ENCODE data around the gene TNFRSF13B. TPM values are rescaled to one million over a fixed set of nuclear protein-coding genes. Genes with fewer than 3 reads are reported as not detected.
"Not testable (repeated sequence)": the region's sequence is repeated elsewhere in the genome, so short reads cannot be mapped to it uniquely, and the experiment has no call there.

Gene TNFRSF13B
- total and polyA plus RNA-seq, 4 donors = not detected

- no peak overlapping the region for H3K27ac ChIP-seq (ENCODE audit: low read depth, low read length)
- WGBS (ENCODE audit: insufficient coverage) = 94% methylated on average over 6 of the region's 10 CpGs
- H3K9me3 ChIP-seq (ENCODE audit: control insufficient read depth, insufficient read depth, low read length) = no peaks in the 10 kb centered on the region
- no peak for DNase-seq (ENCODE audit: low read depth in 4 of 6, low spot score in 6 of 6)
- no peak overlapping the region for H3K4me3 ChIP-seq (ENCODE audit: low read depth, low read length)
- no peaks in the 10 kb centered on the region for H3K27me3 ChIP-seq (ENCODE audit: control insufficient read depth, insufficient read depth, low read length)
- H3K36me3 ChIP-seq (ENCODE audit: control insufficient read depth, insufficient read depth, low read length) = no peaks in the 10 kb centered on the region
- peaks cover 2% of the 10 kb centered on the region for H3K4me1 ChIP-seq (ENCODE audit: control insufficient read depth, insufficient read depth, low read length)
Measured at GRCh38 chr17:16975744-16976625, 4.1 kb upstream of the TNFRSF13B start.

- no peaks in the 10 kb centered on the region for H3K36me3 ChIP-seq (ENCODE audit: control insufficient read depth, insufficient read depth, low read length)
- H3K9me3 ChIP-seq (ENCODE audit: control insufficient read depth, insufficient read depth, low read length) = no peaks in the 10 kb centered on the region
- H3K27ac ChIP-seq (ENCODE audit: low read depth, low read length) = no peak overlapping the region
- no peak overlapping the region for H3K4me3 ChIP-seq (ENCODE audit: low read depth, low read length)
- peak in 1 of 6 donors; percentile 4 for DNase-seq (ENCODE audit: low read depth in 4 of 6, low spot score in 6 of 6)
- H3K27me3 ChIP-seq (ENCODE audit: control insufficient read depth, insufficient read depth, low read length) = no peaks in the 10 kb centered on the region
- H3K4me1 ChIP-seq (ENCODE audit: control insufficient read depth, insufficient read depth, low read length) = peaks cover 2% of the 10 kb centered on the region
- no CpG with 5 or more reads among the region's 2 CpGs for WGBS (ENCODE audit: insufficient coverage)
Measured at GRCh38 chr17:16975277-16975651, 3.3 kb upstream of the TNFRSF13B start.

GRCh38 chr17:16974569-16975276 lies 2.8 kb upstream of the TNFRSF13B start:
- H3K36me3 ChIP-seq (ENCODE audit: control insufficient read depth, insufficient read depth, low read length) = no peaks in the 10 kb centered on the region
- 100% methylated on average over 4 of the region's 6 CpGs for WGBS (ENCODE audit: insufficient coverage)
- H3K4me1 ChIP-seq (ENCODE audit: control insufficient read depth, insufficient read depth, low read length) = peaks cover 2% of the 10 kb centered on the region
- H3K27ac ChIP-seq (ENCODE audit: low read depth, low read length) = no peak overlapping the region
- no peaks in the 10 kb centered on the region for H3K27me3 ChIP-seq (ENCODE audit: control insufficient read depth, insufficient read depth, low read length)
- no peak overlapping the region for H3K4me3 ChIP-seq (ENCODE audit: low read depth, low read length)
- no peaks in the 10 kb centered on the region for H3K9me3 ChIP-seq (ENCODE audit: control insufficient read depth, insufficient read depth, low read length)
- peak in 1 of 6 donors; percentile 57 for DNase-seq (ENCODE audit: low read depth in 4 of 6, low spot score in 6 of 6)

GRCh38 chr17:16973760-16974540 lies 2.0 kb upstream of the TNFRSF13B start:
- peak in 1 of 6 donors; percentile 2 for DNase-seq (ENCODE audit: low read depth in 4 of 6, low spot score in 6 of 6)

GRCh38 chr17:16973043-16973442 lies 1.1 kb upstream of the TNFRSF13B start:
- not testable (repeated sequence) for H3K4me1 ChIP-seq (ENCODE audit: control insufficient read depth, insufficient read depth, low read length)
- 65% methylated on average over 8 of the region's 10 CpGs for WGBS (ENCODE audit: insufficient coverage)

More at GRCh38 chr17:16973760-16974540, 2.0 kb upstream of the TNFRSF13B start:
- H3K27ac ChIP-seq (ENCODE audit: low read depth, low read length) = no peak overlapping the region
- H3K9me3 ChIP-seq (ENCODE audit: control insufficient read depth, insufficient read depth, low read length) = no peaks in the 10 kb centered on the region
- WGBS (ENCODE audit: insufficient coverage) = 67% methylated on average over 3 of the region's 13 CpGs
- H3K4me1 ChIP-seq (ENCODE audit: control insufficient read depth, insufficient read depth, low read length) = peaks cover 2% of the 10 kb centered on the region
- H3K36me3 ChIP-seq (ENCODE audit: control insufficient read depth, insufficient read depth, low read length) = no peaks in the 10 kb centered on the region
- H3K4me3 ChIP-seq (ENCODE audit: low read depth, low read length) = no peak overlapping the region
- H3K27me3 ChIP-seq (ENCODE audit: control insufficient read depth, insufficient read depth, low read length) = no peaks in the 10 kb centered on the region

GRCh38 chr17:16972346-16972745 lies 428 bp upstream of the TNFRSF13B start:
- 98% methylated on average over 6 of the region's 6 CpGs for WGBS (ENCODE audit: insufficient coverage)
- H3K36me3 ChIP-seq (ENCODE audit: control insufficient read depth, insufficient read depth, low read length) = no peaks in the 10 kb centered on the region
- H3K9me3 ChIP-seq (ENCODE audit: control insufficient read depth, insufficient read depth, low read length) = no peaks in the 10 kb centered on the region
- DNase-seq (ENCODE audit: low read depth in 4 of 6, low spot score in 6 of 6) = no peak
- H3K4me3 ChIP-seq (ENCODE audit: low read depth, low read length) = no peak overlapping the region
- no peak overlapping the region for H3K27ac ChIP-seq (ENCODE audit: low read depth, low read length)
- H3K27me3 ChIP-seq (ENCODE audit: control insufficient read depth, insufficient read depth, low read length) = no peaks in the 10 kb centered on the region
- H3K4me1 ChIP-seq (ENCODE audit: control insufficient read depth, insufficient read depth, low read length) = peaks cover 2% of the 10 kb centered on the region

More at GRCh38 chr17:16973043-16973442, 1.1 kb upstream of the TNFRSF13B start:
- DNase-seq (ENCODE audit: low read depth in 4 of 6, low spot score in 6 of 6); H3K4me3 ChIP-seq (ENCODE audit: low read depth, low read length); H3K27ac ChIP-seq (ENCODE audit: low read depth, low read length); H3K9me3 ChIP-seq (ENCODE audit: control insufficient read depth, insufficient read depth, low read length); H3K36me3 ChIP-seq (ENCODE audit: control insufficient read depth, insufficient read depth, low read length); H3K27me3 ChIP-seq (ENCODE audit: control insufficient read depth, insufficient read depth, low read length): not testable (repeated sequence)

- H3K27me3 ChIP-seq (ENCODE audit: control insufficient read depth, insufficient read depth, low read length) = no peaks in the 10 kb centered on the region
- peaks cover 2% of the 10 kb centered on the region for H3K4me1 ChIP-seq (ENCODE audit: control insufficient read depth, insufficient read depth, low read length)
- no peaks in the 10 kb centered on the region for H3K9me3 ChIP-seq (ENCODE audit: control insufficient read depth, insufficient read depth, low read length)
- H3K4me3 ChIP-seq (ENCODE audit: low read depth, low read length) = no peak overlapping the region
- H3K27ac ChIP-seq (ENCODE audit: low read depth, low read length) = no peak overlapping the region
- H3K36me3 ChIP-seq (ENCODE audit: control insufficient read depth, insufficient read depth, low read length) = no peaks in the 10 kb centered on the region
- DNase-seq (ENCODE audit: low read depth in 4 of 6, low spot score in 6 of 6) = no peak
- 79% methylated on average over 11 of the region's 13 CpGs for WGBS (ENCODE audit: insufficient coverage)
Measured at GRCh38 chr17:16969931-16970906, 1.7 kb downstream of the TNFRSF13B start.

- H3K27ac ChIP-seq (ENCODE audit: low read depth, low read length) = no peak overlapping the region
- WGBS (ENCODE audit: insufficient coverage) = no CpG with 5 or more reads among the region's 1 CpG
- DNase-seq (ENCODE audit: low read depth in 4 of 6, low spot score in 6 of 6) = no peak
- H3K36me3 ChIP-seq (ENCODE audit: control insufficient read depth, insufficient read depth, low read length) = no peaks in the 10 kb centered on the region
- H3K27me3 ChIP-seq (ENCODE audit: control insufficient read depth, insufficient read depth, low read length) = no peaks in the 10 kb centered on the region
- no peaks in the 10 kb centered on the region for H3K9me3 ChIP-seq (ENCODE audit: control insufficient read depth, insufficient read depth, low read length)
- no peak overlapping the region for H3K4me3 ChIP-seq (ENCODE audit: low read depth, low read length)
- H3K4me1 ChIP-seq (ENCODE audit: control insufficient read depth, insufficient read depth, low read length) = no peaks in the 10 kb centered on the region
Measured at GRCh38 chr17:16968786-16969185, 3.1 kb downstream of the TNFRSF13B start.

All from spinal cord (tissue), 10 donors.